ENCODE data around the gene AVPR1B.

Gene AVPR1B, protein sequence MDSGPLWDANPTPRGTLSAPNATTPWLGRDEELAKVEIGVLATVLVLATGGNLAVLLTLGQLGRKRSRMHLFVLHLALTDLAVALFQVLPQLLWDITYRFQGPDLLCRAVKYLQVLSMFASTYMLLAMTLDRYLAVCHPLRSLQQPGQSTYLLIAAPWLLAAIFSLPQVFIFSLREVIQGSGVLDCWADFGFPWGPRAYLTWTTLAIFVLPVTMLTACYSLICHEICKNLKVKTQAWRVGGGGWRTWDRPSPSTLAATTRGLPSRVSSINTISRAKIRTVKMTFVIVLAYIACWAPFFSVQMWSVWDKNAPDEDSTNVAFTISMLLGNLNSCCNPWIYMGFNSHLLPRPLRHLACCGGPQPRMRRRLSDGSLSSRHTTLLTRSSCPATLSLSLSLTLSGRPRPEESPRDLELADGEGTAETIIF

DNA sequence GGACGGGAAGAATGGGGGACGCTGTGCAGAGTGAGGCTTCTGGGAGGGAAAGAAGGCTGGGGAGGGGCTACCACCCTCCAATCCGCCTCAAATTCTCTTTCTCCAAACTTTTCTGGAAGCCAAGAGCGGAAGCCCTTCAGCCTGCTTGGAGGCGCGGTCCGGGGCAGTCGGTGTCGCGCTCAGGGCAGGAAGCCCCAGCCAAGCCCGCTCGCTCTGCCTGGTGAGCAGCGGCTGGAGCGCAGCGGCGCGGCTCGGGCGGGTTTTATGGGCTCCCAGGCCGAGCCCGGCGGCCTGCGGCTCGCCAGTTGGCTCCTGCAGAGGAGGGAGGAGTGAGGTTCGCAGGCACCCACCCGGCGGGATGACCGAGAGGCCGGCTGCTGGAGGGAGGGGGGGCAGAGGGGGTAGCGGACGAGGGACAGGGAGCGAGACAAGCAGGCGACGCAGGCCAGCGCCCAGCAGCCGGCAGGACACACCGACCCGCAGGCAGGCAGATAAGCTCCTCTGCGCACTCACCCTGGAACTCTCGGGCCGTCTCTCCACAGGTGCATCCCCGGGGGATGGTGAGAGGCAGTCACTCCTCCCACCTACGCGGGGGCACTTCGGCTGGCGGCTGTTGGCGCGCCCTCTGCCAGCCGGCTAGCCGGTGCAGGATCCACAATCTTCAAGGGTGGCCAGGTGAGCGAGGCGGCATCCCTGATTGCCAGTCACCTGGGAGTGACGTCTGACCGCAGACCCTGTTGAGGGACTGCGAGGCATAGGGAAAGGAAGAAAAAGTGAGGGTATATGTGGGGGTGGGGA lies at the start of gene AVPR1B:
TSS of gene AVPR1B (minus strand) at position 238 of the 798 bp plus-strand sequence. CDS start 498 bp downstream, outside the sequence.
- peak; percentile 29 for DNase-seq

DNA sequence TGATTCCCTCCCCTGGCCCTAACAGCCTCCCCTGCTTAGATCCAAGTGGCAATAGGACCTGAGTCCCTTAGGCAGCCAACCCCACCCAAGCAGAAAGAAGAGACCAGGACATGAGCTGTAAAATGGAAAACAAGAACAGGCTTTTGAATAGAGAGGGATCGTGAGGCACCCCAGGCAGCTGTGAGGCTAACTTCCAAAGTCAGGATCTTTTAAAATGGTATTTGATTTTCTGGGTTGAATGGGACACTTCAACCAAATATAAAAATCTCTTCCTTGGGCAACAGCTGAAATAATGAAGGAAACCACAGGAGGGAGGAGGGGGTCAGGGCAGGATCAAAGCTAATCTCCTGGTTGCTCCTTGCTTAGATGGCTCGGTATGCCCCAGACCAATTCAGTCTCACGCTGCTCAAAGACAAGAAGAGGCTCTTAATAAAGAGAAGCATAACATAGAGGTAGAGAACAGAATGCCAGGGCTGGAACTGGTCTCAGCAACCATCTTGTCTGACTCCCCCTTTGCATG lies 28.6 kb upstream of the AVPR1B start:
- DNase-seq, result no peak

DNA sequence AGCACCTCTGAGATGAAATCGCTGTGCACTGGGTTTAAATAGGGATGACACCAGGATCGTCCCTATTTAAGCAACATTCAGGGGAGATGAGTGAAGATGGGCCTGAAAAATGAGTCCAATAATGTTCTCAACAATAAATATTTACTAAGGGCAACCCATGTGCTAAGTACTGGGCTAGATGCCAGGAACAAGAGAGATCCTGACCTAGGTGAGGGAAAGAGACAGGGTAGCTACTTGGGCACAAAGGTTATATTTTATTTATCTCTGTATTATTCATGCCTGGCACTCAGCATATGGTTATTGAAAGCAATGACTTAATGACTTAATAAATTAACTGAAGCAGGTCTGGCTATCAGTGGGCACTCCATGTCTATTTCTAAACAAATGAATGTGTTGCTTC lies 27.4 kb upstream of the AVPR1B start:
- peak; percentile 14 for DNase-seq

DNA sequence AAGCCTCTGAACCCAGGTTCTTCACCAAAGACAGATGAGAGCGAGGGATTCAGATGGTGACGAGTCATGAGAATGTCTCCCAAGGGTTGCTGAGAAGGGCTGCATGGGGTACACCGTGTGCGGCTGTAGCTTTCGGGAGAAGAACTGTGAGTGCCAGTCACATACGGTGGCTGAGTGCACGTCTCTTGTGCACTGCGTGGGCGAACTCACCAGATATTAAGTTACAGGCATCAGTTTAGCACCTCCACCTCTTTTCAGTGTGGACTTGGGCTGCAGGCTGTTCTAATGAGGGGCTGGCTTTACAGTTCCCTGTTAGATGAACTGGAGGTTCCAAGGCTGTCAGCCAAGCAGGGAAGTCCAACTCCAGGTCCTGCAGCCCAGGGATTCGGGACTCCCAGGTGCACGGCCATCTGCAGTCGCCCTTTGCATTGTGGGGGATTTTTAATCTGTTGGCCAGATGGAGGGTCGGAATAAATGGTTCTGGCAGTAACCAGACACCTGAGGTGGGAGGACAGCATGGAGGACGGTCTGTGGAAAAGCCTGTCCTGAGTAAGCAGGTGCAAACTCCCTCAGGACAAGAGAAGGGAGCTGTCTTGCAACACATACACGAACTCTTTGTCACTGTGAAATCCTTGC lies 26.5 kb upstream of the AVPR1B start:
- DNase-seq, result no peak

DNA sequence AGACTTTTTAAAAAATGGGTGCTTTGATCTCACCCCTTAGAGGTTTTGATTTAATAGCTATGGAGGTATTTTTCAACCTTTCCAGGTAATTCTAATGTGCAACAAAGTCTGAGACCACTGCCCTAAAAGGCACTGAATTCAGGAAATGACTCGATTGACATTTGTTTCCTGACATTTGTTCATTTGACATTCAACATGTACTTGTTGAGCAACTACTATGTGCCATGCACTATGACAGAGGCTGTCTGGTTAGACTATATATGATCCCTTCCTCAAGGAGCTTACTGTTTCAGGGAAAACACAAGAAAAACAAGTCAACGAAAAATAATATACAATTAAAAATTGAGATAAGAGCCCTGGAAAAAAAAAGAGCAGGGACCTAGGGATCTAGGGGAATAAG lies 25.6 kb upstream of the AVPR1B start:
- no peak for DNase-seq

DNA sequence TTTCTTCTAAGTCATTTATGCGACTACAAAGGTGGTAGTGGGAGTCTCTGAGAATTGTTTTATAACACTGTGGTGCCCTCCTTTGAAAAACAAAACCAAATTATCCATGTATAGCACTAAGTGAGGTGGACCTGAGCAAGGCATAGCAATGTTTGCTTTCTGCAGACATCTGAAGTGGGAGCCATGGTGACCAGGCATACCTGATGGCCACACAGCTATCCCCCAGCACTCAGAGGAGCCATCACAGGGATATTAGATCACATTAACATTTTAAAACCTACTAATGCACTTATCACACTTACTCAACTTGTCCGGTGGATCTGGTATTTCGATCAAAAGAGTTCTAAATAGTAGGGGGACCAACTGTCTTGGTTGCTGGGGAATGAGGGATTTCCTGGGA lies 24.8 kb upstream of the AVPR1B start:
- no peak for DNase-seq

DNA sequence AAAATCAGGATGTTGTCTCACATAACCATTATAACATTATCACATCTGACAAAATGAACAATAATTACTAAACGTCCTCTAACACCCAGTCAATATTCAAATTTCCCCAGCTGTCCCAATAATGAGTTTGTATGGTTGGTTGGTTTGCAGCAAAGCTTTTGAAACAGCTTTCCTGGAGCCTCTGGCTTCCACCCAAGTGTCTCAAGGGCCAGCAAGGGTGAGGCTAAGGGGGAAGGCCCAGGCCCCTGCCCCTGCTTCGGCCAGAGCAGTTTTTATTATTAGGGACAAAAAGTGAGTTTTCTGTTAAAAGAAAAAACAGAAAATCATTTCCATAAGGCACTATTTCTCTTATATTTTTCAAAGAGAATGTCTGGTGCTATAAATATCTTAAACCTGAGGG lies 19.1 kb upstream of the AVPR1B start:
- DNase-seq, result no peak

DNA sequence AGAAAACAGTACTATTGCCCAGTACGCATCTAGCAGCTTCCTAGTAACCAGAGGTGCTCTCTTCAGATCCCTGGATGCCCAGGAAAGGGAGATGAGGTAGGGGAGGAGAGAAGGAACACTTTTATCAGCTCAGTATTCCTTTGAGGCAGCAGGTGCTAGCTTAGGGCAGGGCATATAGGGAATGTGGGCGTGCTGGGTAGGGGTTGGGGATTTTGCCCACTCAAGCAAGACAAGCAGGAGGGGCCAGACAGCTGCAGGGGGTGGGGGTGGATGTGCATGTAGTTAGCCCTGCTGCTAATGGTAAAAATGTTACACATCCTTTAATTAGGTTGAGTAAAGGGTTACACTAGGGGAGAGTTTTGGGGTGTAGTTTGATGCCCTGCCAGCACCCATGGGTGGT lies 18.1 kb upstream of the AVPR1B start:
- DNase-seq, result no peak

DNA sequence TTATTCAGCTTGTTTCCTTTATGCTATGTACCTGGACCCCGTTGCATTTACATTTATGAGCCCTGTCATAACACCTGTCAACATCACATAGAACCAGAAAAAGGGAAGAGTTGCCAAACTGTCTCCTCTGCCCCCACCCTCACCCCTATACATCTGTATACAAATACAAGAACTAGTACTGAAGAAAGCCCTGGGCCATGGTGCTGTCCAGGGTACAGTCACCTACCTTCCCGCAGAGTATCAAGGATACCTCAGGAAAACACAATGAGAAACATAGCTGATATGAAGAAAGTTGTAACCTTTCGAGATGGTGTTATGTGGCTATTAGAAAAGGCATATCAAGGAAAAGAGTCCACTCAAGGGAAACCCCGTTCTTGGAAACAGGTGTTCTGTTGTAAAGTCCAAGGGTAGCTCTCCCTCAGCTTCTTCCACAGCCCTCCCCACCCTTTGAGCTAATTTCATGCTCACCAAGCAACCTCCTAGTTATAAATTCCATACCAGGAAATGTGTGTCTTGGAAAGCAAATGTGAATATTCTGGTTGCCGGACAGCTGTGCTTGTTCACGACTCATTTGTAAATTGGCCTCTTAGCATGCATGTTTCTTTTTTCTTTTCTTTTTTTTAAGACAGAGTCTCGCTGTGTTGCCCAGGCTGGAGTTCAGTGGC lies 16.7 kb upstream of the AVPR1B start:
- no peak for DNase-seq

DNA sequence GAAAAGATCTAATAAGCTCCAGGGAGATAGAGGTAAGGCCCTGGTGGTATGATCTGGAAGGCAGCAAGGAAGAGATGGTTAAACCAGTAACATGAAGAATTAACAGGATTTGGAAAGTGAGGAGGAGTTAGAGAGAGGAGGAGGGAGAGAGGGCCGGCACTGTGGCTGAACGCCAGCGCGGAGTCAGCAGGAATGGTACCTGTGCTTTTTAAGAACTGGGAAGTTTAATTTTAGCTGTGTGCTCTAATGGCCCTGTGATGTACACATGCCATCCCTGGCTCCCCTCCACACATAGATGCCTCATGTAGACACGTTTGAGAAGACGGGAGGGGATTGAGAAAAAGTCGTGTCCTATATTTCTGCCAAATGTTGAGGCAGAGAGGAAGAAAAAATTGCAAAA lies 13.8 kb upstream of the AVPR1B start:
- no peak for DNase-seq

DNA sequence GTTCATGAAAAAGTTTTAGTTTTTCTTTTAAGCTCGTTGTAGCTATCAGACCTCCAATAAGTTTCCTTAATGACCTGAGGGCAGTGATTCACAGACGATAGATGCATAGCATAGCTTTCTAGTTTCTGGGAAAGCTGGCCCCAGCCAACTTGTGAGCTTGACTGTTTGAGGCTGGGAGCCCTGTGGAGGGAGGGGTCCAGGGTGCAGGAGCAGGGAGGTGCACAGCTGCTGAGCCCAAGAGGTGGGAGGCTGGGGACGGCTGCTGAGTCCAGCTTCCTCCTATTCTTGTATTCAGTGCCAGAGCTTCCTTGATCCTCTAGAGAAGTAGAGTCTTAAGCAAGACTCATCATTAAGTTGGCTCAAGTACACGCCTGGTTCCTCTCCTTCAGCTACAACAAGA lies 11.0 kb upstream of the AVPR1B start:
- DNase-seq, result no peak

DNA sequence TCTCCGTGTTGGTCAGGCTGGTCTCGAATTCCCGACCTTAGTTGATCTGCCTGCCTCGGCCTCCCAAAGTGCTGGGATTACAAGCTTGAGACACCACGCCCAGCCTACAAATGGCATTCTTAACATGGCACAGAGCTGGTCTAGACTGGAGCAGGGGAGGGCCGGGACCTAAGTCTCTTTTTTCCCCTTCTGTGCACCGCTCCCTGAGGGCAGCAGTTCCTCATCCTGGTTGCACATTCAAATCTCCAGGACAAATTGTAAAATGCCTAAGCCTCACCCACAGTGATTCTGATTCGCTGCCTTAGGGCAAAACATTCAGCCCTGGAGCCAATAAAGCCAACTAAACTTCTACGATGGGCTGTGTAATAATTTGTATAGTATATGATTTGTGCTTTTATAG lies 10.1 kb upstream of the AVPR1B start:
- no peak for DNase-seq

DNA sequence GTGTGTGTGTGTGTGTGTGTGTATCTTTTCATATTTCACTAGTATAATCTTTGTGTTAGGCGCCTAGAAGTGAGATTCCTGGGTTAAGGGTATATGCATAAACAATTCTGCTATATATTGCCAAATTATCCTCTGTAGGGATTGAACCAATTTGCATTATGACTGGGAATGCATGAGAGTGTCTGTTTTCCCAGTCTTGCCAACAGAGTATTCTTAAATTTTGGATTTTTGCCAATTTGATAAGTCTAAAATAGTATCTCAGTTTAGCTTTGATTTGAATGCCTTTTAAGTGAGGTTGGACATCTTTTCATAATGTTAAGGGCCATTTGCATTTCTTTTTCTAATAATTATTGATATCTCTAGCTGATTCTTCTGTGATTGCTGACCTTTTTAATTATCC lies 8.2 kb upstream of the AVPR1B start:
- no peak for DNase-seq

DNA sequence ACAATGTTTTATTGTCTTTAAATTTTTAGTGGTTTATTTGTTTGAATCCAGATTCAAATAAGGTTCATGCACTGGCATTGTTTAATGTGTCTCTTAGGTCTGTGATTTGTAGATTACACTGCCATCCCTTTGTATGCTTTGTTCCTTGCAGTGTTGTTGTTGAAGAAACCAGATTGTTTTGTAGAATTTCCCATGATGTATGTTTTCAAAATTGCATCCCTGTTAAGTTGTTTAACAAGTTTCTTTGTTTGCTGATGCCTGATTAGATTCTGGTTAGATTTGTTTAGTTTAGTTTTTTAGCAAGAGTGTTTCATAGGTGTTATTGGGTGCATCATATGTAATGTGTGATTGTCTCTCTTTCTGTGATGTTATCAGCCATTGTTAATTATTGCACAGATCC lies 5.5 kb upstream of the AVPR1B start:
- DNase-seq, result no peak

DNA sequence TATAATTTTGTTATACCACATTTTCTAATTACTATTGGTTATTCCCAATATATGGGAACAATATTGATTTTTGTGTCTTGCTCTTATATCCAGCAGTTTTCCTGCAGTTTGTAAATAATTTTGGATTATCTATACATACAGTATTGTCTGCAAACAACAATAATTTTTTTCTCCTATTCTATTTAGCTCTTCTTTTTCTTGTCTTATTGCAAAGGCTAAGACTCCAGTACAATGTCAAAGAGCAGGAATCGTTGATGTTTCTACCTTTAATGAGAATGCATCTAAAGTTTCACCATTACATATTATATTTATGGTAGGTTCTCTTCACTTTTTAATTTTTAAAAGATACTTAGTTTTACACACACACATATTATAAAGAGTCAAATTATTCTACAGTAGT lies 4.1 kb upstream of the AVPR1B start:
- no peak for DNase-seq

DNA sequence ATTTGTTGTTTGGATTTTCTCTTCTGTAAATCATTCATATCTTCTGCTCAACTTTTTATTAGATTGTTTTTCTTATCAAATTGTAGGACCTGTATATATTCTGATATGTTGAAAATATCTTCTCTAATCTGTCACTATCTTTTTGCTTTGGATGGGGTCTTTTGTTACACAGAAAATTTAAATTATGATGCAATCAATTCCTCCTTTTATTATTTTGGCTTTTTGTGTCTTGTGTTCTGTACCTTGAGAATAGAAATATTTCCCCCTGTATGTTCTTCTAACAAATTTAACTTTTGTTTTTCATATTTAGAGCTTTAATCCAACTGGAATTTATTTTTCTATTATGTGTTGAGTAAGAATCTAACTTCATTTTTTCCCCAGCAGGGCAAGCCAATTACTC lies 3.2 kb upstream of the AVPR1B start:
- no peak for DNase-seq

DNA sequence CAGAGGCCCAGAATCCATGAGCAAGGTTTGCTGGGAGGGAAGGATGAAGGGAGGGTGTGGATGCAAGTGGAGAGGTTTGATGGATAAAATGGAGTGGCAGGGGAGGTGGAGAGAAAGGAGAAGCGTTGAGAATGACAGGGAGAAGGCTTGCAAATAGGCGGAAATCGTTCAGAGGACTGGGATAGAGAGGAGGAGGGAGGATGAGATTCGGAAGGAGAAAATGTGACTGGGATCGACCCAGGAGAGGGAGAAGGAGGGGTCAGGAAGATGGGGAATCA lies 376 bp downstream of the AVPR1B start:
- DNase-seq, result no peak

DNA sequence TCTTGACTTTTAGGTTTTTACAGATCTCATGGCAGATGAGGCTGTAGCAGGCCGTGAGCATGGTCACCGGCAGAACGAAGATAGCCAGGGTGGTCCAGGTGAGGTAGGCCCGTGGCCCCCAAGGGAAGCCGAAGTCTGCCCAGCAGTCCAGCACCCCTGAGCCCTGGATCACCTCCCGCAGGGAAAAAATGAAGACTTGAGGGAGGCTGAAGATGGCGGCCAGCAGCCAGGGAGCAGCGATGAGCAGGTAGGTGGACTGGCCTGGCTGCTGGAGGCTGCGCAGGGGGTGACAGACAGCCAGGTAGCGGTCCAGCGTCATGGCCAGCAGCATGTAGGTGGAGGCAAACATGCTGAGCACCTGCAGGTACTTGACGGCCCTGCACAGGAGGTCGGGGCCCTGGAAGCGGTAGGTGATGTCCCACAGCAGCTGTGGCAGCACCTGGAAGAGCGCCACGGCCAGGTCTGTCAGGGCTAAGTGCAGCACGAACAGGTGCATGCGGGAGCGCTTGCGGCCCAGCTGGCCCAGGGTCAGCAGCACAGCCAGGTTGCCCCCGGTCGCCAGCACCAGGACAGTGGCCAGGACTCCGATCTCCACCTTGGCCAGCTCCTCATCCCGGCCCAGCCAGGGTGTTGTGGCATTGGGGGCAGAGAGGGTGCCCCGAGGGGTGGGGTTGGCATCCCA lies 856 bp downstream of the AVPR1B start:
- DNase-seq, result no peak

DNA sequence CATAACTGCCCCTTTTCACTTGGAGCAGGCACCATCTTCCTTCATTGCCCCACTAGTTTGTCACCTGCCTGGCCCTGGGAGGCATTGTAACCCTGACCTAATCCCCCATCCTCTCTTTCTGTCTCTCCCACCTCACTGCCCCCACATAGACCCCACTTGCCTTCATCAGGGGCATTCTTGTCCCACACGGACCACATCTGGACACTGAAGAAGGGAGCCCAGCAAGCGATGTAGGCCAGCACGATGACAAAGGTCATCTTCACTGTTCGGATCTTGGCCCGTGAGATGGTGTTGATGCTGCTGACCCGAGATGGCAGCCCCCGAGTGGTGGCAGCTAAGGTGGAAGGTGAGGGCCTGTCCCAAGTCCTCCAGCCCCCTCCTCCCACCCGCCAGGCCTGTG lies 1.4 kb downstream of the AVPR1B start:
- no peak for DNase-seq

DNA sequence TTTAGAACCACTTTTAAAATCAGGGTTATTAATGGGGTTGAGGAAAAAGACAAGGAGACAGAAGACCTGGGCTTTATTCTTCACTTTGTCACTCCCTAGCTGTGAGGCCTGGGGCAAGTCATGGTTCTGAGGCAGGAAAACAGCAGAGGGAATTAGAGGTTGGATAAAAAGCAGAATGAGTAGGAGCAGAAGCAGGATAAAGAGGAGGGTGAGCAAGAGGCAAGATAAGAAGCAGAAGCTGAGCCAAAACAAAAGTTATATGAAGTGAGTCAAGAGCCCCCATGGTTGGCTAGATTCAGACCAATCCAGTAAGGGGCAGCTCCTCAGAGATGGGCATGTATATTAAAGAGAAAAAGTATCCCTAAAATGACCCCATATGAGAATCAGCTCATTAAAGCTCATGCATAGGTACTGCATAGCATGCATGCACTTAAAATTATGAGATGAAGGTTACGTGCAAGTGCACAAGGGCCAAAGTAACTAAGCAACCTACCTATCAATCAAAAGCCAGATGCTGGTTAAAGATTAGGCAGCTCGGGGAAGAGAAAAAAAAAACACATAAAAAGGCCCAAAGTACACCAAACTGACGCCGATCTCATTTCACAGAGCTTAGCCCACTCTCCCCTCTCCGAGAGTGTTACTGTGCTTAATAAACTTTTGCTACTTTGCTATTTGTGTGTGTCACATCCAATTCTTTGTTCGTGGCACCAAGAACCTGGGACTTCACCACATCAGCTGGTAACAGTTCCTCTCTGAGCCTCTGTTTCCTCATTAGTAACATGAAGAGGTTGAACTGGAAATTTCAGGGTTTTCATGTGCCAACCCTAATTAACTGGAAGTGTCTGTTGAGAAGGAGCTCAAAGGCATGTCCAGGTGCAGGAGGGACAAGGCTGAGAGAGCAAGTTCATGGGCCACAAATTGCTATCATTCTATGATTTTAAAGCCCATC lies 2.2 kb downstream of the AVPR1B start:
- DNase-seq, result no peak

DNA sequence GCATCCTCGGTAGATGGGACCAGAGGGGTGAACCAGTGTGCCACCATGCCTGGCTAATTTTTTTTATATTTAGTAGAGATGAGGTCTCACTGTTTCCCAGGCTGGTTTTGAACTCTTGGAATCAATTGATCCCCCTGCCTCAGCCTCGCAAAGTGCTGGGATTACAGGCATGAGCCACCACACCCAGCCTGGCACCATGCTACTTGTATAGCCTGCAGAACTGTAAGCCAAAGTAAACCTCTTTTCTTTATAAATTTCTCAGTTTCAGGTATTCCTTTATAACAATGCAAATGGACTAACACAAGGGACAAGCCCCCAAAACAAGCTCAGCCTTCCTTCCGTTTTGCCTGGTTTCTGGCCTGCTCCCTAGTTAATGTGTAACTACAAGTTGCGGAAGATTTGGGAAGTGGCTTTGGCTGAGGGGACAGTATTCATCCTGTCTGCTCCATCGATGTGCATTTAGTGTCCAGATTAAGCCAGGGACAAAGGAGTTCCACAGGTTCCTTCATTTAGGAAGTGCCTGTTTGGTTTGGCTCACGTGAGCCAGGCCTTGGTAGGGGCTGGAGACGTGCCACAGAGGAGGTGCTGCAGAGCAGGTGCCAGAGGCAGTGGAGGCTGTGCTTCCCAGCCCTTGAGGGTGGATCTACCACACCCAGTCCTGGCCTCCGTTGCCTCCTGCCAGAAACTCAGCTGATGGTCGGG lies 4.4 kb downstream of the AVPR1B start:
- DNase-seq, result no peak

Measured in NCI-H748 treated with DMSO at 0.1 percent for 48 hours (cell line).